ENCODE measurements around the gene TMCC2.

DNA sequence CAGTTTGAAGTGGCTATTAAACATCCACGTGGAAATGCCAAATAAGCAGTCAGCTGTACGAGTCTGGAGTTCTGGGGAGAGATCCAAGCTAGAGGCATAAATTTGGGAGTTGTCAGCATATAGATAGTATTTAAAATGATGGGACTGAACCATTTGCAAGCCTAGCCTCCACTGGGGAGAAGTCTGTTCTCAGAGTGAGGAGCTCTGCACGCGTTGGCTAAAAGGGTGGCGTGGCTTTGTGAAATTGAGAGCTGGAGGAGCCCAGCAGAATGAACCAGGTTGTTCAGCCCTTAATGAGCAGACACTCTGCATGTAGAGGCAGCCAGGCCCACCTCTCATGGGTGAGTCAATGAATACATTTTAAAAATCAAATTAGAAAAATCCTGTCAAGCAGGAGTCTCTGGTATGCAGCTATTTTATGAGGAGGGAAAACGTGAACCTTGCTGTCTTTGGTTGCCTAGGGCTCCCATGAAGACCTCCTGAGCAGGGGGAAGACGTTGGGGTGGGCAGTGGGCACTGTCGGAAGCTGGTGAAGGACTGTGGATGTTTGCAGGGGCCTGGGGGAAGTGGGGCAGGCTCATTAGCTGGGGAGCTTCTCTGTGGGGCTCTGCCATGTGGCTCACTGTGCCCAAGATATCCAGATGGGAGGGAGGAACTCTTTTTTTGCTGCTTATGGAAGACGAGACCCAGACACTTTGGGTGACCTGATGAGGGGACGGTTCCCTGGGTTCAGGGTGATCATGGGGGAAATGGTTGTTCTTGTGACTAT lies 18.8 kb downstream of the TMCC2 start:
- no peak for TF ChIP-seq CHD1 (IDR thresholded peaks at IDR 0.05; ENCODE audit: low read depth, low read length)
- TF ChIP-seq, protein P1, sequence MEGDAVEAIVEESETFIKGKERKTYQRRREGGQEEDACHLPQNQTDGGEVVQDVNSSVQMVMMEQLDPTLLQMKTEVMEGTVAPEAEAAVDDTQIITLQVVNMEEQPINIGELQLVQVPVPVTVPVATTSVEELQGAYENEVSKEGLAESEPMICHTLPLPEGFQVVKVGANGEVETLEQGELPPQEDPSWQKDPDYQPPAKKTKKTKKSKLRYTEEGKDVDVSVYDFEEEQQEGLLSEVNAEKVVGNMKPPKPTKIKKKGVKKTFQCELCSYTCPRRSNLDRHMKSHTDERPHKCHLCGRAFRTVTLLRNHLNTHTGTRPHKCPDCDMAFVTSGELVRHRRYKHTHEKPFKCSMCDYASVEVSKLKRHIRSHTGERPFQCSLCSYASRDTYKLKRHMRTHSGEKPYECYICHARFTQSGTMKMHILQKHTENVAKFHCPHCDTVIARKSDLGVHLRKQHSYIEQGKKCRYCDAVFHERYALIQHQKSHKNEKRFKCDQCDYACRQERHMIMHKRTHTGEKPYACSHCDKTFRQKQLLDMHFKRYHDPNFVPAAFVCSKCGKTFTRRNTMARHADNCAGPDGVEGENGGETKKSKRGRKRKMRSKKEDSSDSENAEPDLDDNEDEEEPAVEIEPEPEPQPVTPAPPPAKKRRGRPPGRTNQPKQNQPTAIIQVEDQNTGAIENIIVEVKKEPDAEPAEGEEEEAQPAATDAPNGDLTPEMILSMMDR (conservative IDR thresholded peaks at IDR 0.05; ENCODE audit: low read depth, low read length): no peak
- no peak for TF ChIP-seq MXI1 (IDR thresholded peaks at IDR 0.05; ENCODE audit: borderline replicate concordance, low read depth, low read length)
- TF ChIP-seq, protein P2, sequence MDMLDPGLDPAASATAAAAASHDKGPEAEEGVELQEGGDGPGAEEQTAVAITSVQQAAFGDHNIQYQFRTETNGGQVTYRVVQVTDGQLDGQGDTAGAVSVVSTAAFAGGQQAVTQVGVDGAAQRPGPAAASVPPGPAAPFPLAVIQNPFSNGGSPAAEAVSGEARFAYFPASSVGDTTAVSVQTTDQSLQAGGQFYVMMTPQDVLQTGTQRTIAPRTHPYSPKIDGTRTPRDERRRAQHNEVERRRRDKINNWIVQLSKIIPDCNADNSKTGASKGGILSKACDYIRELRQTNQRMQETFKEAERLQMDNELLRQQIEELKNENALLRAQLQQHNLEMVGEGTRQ (IDR thresholded peaks at IDR 0.05; ENCODE audit: low read depth, low read length): no peak
- no peak for TF ChIP-seq CEBPB (IDR thresholded peaks at IDR 0.05; ENCODE audit: low read depth, low read length)
- TF ChIP-seq POLR2A (IDR thresholded peaks at IDR 0.05; ENCODE audit: low read depth, low read length): no peak
- no peak for TF ChIP-seq BHLHE40 (IDR thresholded peaks at IDR 0.05; ENCODE audit: low read depth, low read length)
- no peak for TF ChIP-seq MAFK (IDR thresholded peaks at IDR 0.05; ENCODE audit: low read depth, low read length)
- TF ChIP-seq RCOR1 (IDR thresholded peaks at IDR 0.05; ENCODE audit: insufficient replicate concordance, low read length): no peak
- TF ChIP-seq RAD21 (IDR thresholded peaks at IDR 0.05; ENCODE audit: low read length): no peak
